Central memory CD4-positive, alpha-beta T cell (primary cell): Measurements from ENCODE around the gene HDAC2.
"Not testable (repeated sequence)": the region's sequence is repeated elsewhere in the genome, so short reads cannot be mapped to it uniquely, and the experiment has no call there.

Experiments
- DNase-seq: peaks from one replicate; pipeline ENCODE4 v3.0.0; 2022
- total RNA-seq, 3 experiments: gene quantifications; one replicate each; lab custom pipeline; 2026; lab: John Stamatoyannopoulos, UW

The HDAC2 gene
- 55.0 to 225 (median 76.6) reads per million in 3 experiments for total RNA-seq

DNA sequence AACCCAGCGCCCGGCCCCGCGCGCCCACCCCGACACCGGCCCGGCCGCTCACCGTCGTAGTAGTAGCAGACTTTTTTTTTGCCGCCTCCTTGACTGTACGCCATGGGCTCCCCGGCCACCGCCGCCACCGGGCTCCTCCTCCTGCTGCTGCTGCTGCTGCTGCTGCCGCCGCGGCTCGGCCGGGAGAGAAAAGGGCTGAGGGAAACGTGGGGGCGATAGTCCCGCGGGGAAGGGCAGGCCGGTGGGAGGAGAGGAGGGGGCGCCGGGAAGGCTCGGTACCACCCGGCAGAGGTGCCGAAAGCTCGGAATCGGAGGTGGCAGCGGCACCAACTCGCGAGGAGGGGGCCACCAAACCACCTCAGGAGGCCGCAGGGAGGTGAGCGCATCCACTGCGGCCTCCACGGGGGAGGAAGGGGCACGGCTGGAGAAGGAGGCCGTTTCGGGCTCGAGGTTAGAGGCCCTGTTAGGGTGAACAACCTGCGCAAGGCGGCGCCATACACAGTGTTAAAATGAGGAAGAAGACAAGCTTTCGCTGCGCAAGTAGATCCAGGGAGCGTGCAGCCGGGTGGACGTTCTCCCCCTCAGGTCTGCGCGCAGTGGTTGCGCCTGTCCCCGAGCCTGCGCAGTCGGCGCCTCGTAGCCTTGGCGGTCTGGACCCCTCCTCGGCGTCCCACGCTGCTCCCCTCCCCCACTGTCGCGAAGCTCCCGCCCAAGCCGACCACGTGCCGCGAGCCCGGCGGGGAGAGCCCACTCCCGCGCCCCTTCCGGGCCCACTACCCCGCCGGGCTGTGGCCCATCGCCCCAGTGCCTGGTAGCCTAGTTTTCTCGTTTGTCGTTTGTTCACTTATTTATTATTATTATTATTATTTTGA, at the start of gene HDAC2:
TSS of gene HDAC2 (minus strand) at position 344 of the 872 bp plus-strand sequence. CDS start at position 104, 240 bp downstream.
- DNase-seq: peak; percentile 80

DNA sequence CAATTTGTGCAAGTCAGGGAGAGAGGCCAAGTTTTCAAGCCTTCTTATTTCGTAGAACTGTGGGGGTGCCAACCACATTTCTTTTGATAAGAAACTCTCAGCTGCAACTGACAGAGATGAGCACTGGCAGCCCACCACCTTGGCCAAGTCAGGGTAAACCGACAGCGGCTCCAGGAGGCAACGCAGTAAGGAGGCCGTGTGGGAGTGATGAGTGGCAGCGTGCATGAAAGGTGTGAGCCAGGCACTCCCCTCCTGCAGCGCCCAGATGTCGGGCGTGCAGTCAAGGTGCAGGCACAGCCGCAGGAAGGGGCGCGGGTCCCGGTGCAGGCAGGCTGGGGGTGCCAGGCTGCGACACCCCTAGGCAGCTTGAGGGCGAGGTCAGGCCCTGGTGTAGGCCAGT, 49.2 kb upstream of the HDAC2 start:
- no peak for DNase-seq

DNA sequence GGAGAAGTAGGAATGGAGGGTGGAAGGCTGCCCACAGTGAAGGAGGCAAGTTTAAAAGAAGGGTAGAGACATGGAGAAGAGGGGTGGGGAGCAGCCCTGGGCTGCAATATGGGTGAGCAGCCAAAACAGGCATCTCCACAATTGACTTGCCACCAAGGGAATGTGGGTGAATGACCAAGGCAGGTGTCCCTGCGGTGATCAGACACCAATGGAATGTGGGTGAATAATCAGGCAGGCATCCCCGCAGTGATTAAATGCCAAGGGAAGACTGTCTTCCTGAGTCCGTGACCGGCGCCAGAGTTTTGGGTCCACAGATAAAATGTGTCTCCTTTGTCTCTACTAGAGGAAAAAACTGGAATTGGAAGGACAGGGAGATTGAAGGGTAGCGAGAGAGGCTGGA, 46.2 kb upstream of the HDAC2 start:
- DNase-seq: not testable (repeated sequence)

DNA sequence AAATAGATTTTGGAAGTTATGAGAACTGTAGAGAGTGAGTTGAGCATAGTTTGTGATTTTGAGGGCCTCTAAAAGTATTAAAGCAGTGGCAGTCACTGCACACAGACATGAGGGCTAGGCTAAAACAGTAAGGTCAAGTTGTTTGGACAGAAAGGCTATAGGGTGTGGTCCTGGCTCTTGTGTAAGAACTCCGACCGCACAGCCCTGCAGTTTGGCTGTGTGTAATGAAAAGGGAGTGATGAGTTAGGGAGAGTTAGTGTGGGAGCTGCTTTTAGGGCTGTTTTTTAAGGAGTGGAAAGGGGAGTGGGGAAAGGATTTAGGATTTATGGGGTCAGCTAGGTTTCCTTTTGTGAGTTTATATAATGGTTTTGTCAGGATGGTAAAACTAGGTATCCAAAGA, 43.2 kb upstream of the HDAC2 start:
- DNase-seq: not testable (repeated sequence)

DNA sequence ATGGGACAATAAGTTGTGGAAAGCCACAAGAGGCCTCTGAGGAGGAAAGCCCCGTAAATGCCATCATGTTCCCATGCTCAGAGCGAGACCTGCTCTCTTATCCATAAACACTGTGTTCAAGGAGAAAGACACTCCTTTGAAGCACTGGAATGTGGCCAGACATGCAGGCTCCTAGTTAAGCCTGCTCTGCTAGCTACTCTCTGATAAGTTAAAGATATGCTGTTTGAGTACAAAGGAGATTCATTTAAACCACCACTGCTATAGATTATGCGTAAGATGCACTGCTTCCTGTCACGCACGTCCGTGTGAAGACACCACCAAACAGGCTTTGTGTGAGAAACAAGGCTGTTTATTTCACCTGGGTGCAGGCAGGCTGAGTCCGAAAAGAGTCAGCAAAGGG, 40.5 kb upstream of the HDAC2 start:
- not testable (repeated sequence) for DNase-seq

DNA sequence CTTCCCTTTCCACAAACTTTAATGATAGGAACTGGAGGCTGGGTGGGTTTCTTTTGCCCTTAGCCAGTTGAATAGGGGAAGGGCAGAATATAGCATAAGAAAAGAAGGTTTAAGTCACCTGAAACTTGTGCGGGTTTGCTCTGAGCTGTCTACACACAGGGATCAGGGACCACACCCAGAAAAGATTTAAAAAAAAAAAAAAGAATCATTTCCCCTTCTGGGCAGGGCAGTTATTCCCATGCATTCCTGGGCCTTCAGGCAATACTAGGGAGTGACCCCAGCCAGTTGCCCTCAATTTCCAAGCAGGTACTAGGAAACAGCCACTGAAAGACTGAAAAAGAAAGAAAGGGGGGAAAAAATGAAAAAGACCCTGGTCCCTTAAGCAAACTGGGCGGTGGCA, 39.6 kb upstream of the HDAC2 start:
- no peak for DNase-seq

DNA sequence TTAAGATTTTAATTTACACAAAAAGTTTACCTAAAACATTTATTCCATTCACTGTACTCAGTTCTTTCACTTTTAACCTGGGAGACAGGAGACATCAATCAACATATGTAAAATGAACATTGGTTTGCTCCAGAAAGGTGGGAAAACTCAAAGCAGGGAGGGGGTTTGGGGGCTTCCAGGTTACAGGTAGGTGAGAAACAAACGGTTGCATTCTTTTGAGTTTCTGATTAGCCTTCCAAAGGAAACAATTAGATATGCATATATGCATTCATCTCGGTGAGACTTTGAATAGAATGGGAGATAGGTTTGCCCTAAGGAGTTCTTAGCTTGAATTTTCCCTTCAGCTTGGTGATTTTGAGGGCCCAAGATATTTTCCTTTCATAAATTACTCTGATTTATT, 38.2 kb upstream of the HDAC2 start:
- DNase-seq: no peak

DNA sequence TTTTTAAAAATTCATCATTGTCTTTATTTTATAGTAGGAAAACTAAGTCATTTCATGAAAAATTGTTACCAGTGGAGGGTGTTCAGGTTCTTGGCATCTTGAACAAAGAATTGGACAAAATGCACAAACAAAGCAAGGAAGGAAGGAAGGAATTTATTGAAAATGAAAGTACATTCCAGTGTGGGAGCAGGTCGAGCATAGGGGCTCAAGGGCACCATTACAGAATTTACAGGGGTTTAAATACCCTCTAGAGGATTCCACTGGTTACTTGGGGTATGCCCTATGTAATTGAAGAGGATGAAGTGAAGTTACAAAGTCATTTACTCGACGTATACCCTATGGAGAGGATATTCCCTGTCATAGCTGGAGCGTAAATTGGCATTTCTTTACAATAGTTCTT, 37.4 kb upstream of the HDAC2 start:
- no peak for DNase-seq

DNA sequence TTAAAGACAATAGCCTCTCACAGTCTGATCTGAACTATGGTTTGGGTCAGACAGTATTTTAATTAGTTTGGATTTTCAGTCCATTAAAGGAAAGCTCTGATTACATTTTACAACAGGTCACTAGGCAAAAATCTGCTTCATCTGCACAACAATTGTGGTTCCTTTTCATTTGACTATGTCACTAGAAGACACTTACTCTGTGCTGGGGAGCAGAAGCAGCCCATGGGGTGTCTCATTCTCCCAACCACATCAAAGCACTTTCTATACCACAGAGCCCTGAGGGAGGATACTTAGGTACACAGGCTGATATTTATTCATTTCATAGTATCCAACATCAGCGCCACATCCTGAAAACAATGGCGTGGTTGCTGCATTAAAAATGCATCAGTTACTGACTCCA, 36.6 kb upstream of the HDAC2 start:
- peak; percentile 40 for DNase-seq

DNA sequence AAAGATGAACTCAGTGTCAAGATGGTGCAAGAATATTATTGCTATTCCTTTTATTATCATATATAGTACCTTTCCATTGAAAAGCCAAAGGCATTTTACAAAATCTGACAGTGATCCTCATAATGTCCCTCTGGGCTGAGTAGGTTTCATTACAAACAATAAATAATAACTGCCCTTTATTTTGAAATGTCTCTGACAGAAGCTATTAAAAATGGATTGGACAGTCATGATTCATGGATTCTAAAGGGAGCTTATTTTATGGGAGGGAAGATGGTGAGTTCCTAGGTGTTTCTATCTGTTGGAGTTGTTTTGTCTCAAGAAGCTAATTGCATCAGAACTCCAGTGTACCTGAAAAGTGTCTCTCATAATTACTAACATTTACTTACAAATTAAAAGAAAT, 30.4 kb upstream of the HDAC2 start:
- DNase-seq: no peak

DNA sequence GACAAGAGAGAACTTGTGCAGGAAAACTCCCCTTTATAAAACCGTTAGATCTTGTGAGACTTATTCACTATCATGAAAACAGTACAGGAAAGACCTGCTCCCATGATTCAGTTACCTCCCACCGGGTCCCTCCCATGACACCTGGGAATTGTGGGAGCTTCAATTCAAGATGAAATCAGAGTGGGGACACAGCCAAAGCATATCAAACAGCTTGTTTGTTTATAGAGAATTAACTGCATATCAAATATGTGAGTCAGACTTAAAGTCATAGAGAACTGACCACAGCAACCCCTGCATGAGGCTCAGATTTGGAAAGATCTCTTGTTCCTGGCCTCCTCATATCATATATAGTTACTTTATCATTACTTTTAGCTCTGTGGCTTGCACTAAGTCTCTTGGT, 29.1 kb upstream of the HDAC2 start:
- no peak for DNase-seq

DNA sequence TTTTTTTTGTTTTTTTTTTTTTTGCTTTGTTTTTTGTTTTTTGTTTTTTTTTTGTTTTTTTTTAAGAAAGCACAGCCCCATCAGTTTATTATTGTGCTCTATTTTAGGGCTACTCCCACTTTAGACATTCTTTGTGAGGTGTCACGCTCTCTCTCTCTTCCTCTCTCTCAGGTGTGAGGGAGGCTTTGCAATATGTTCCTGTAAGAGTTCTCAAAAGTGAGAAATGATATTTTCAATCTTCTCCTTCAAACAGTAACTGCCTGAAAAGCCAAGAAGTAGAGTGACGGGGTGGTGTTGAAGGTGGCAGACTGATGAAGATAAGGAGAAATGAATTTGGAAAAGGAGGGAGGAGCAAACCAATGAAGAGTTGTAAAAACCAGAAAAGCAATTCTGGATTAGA, 28.3 kb upstream of the HDAC2 start:
- DNase-seq: no peak

DNA sequence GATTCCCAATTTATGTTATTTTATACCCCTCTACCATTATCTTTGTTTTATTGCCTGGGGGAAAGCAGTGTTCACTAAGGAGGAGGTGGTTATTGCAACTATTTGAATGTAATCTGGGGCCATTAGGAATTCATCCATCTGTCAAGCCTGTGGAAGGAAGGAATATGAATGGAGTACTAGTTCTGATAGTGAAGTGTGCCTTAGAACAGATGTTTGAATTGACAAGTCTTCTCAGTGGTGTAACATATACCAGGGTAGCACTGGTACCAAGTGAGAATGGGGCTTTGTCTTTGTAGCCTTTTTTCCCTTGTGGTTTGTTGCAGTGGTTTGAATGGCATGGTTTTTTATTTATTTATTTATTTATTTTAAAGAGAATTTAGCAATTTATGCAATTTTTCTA, 27.9 kb upstream of the HDAC2 start:
- no peak for DNase-seq

DNA sequence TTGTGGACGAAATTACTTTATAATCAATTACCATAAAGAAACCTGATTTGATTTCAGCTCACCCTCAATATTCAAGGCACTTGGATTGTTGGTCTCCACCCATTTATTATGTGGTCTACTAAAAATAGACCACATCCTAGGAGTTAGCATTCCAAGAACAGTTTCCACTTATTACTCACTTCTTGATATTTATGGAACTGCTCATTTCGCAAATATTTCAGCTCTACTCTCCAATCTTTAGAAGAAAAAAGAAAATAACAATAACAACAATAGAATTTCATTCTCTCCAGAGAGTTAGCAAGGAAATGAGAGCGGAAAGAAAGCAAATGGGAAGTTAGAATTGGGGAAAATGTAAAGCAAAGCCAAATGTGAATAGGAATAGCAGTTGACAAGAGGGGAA, 26.2 kb upstream of the HDAC2 start:
- no peak for DNase-seq

DNA sequence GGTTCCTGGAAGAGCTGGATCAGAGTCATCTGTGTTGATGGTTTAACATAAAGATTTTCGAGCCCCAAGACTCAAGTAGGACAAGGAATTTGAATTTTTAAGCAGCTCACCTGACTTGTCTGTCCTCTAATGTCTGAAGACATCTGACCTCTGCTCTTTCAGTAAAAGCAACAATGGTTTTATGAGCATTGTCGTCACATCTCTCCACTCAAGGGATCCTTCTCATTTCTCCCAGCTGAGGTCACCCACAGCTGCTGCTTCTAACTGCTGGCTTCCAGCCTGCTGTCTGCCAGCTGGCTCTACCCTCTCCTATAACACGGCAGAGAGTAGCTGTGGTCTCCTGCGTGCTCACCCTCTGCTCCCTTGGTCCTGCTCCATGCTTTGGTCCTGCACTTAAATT, 24.7 kb upstream of the HDAC2 start:
- no peak for DNase-seq

DNA sequence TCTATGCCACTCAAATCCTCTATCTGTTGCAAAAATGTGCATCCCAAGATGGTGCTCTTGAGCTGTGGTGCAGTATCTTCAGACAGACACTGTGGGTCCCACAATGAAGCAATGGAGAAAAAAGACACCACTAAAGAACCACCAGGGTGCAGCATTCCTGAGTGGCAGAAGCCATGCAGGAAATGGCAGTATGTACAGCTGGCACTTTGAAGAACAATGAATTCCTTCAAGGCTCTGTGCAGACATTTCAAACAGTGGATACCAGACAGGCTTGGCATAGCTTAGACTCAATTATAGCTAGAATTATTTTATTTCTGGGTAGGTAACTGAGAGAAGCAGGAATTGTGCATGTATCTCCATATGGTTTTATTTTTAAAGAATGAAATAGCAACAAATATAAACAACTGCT, 24.0 kb upstream of the HDAC2 start:
- peak; percentile 22 for DNase-seq

DNA sequence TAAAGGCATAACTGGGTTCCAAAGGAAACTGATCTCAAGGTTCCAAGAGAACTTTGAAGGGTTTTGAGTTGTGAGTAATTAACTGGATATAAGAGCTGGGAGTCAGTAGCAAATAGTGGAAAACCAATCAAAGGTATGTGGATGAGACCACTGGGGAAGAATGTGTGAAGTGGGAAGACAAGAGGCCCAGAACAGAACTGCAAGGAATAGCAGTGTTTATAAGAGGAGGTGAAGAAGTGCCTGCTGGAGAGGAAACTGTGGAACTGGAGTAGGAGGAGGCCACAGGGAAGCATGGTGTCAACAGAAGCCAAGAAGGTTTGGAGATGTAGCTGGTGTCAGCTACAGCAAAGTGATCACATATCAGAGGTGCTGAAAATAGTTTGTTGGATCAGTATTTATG, 18.7 kb upstream of the HDAC2 start:
- no peak for DNase-seq

DNA sequence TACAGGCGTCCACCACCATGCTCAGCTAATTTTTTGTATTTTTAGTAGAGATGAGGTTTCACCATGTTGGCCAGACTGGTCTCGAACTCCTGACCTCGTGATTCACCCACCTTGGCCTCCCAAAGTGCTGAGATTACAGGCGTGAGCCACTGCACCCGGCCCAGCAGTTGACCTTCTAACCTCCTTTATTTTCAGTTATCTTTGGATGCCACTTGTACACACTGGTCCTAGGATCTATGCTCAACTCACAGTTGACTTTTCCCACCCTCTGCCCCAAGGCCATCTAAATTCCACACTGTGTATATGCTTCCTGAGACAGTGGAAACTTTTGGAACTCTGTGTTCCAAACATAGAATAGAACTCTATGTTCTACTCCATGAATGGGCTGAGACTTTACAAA, 11.7 kb upstream of the HDAC2 start:
- DNase-seq: not testable (repeated sequence)

DNA sequence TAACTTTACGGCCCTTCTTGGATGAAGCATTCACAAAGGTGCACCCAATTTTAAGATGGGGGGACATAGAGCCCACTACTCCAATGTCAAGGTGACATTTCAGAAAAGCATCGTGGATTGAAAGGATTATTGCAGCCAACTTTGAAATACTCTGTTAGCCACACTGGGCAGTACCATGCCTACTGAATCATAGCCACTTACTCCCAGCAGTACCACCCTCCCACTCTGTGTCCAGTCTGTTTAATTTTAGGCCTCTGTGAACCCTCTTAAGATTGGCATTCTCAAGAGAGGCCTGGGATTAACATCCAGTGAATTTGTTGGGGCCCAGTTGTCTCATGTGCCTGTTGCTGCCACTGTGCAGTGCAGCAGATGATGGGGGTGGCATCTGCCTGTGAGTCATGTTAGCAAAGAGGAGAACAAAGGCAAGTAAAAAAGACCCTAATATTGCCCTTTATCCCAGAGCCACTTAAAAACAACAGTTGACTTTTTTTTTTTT, 11.2 kb upstream of the HDAC2 start:
- DNase-seq: no peak

DNA sequence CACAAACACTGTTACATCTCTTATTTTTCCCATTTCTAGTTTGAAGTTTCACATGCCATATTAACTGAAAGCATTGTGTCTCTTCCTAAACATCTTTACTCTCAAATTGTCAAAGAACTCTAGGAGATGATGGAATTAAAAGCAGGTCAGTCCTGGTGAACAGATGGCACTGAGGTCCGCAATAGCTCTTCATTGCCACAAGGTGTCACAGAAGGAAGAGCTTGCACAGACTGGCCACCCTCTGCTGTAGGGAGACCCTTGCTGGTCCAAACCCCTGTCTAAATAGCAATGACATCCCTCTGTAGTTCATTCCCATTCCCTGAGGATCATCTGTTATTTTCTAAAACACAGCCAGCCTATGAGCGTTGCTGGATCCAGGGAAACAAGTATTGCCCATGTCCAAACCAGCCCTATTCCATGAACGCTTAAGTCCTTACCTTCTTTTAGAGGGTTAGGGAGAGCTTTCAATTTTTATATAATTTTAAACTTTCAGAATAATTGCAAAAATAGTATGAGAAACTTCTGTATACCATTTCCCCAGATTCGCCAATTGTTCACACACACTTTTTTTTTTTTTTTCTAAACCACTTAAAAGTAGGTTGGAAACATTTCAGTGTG, 10.1 kb upstream of the HDAC2 start:
- no peak for DNase-seq

DNA sequence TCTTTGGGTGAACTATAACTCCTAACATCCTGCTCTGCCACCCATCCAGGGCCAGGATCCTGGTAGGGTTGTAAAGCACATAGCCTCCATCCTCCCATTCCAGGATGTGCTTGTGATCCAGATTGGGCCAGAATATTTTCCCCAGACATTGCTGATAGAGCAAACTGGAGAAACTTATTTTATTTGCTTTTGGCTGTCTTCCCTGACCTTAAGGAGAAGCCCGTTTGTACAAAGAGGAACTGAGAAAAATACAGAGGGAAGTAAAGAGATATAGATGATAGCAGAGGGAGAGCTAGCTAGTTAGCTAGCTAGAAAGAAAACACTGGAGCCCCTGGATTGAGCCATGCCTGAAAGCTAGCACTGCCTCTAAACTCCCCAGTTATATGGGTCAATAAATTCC, 9.0 kb upstream of the HDAC2 start:
- DNase-seq: no peak

DNA sequence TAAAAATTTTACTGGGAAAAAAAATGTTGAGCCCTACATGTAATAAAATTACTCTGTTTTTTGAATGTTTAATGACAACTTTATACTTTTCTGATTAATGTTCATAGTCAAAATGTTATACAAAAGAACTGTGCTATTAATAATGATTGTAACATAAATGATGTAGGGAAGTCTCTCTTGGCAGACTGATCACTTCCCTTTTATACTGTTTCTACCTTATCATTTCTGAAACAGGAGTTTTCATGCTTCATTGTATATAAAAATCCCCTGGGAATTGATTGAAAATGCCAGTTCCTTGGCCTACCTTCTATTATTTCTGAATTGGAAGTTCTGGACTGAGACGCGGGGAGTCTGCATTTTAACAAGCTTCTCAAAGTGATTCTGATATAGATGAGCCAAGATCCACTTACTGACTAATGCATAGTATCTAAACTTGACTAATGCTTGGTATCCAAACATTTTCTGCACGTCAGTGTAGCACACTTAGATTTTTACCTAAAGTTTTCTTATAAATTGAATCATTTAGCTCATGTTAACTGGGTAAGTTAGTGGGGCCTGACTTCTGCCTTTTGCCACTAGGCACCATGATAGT, 7.2 kb upstream of the HDAC2 start:
- DNase-seq: no peak

DNA sequence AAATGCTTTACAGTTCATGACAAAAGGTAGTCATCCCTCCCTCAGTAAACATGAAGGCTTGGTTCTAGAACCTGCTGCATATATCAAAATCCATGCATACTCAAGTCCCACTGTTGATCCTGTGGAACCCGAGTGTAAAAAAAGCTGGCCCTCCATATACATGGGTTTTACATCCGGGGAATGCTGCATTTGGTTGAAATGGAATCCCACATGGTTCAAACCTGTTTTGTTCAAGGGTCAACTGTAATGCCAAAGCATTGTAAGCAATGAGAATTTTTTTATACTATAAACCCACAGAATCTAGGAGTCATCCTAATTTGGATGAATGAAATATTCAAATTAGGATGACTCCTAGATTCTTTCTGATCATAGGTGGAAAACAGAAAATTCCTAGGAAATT, 5.9 kb upstream of the HDAC2 start:
- DNase-seq: no peak

DNA sequence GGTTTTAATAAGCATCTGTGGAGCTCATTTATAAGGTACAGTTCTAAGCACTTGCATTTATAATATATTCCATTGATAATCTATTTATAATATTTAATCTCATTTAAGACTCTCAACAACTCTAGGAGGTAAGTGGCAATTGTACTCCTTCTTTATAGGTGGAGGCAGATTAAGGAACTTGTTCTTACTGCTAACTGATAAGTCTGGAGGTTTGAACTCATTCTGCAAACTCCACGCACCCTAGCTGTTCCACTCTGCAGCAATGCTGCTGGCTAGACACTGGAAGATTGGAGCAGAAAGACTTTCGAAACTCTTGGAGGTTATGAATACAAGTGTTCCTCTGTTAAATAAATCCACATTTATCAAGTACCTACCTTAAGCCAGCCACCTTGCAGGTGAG, 793 bp upstream of the HDAC2 start:
- DNase-seq: no peak
